ENCODE data around the gene CCDC73.

GRCh38 chr11:32616903-32617302 lies 177.6 kb downstream of the CCDC73 start:
- TF ChIP-seq, protein P1, sequence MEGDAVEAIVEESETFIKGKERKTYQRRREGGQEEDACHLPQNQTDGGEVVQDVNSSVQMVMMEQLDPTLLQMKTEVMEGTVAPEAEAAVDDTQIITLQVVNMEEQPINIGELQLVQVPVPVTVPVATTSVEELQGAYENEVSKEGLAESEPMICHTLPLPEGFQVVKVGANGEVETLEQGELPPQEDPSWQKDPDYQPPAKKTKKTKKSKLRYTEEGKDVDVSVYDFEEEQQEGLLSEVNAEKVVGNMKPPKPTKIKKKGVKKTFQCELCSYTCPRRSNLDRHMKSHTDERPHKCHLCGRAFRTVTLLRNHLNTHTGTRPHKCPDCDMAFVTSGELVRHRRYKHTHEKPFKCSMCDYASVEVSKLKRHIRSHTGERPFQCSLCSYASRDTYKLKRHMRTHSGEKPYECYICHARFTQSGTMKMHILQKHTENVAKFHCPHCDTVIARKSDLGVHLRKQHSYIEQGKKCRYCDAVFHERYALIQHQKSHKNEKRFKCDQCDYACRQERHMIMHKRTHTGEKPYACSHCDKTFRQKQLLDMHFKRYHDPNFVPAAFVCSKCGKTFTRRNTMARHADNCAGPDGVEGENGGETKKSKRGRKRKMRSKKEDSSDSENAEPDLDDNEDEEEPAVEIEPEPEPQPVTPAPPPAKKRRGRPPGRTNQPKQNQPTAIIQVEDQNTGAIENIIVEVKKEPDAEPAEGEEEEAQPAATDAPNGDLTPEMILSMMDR (IDR thresholded peaks at IDR 0.05) = no peak
- no peak for TF ChIP-seq POLR2A (IDR thresholded peaks at IDR 0.05)

Data from uterus (tissue), 2 donors.